IMR-90 (cell line): ENCODE measurements around the gene ACTR2. TPM values are rescaled to one million over a fixed set of nuclear protein-coding genes. Genes with fewer than 3 reads are reported as not detected.

Source experiments
- ATAC-seq: fragments of 200-7000 bp; cut with Tn5 transposase; 2 replicates; pipeline ENCODE4 v1.9.1; 2020; ENCODE audit warnings: low read depth, mild to moderate bottlenecking, moderate library complexity
- BruUV-seq: library from RNA; stranded (reverse); fragments of 400-500 nt; replicated peaks from 2 replicates; lab custom pipeline; 2021; lab: Mats Ljungman, UMichigan
- CTCF ChIA-PET: fragments of 300-600 bp; formaldehyde crosslinking; extraction: SDS; loops from one replicate; lab custom pipeline; 2021; ENCODE audit warnings: antibody characterized with exemption; lab: Yijun Ruan, JAX
- POLR2A ChIA-PET: fragments of 300-600 bp; sonication (Branson Sonifier 250); formaldehyde crosslinking; loops from one replicate; lab custom pipeline; 2022; ENCODE audit warnings: antibody characterized with exemption; ENCODE audit not compliant: unreplicated experiment; lab: Charles Lee
- DNase-seq: peaks from one replicate; pipeline ENCODE4 v3.0.0; 2013
- H2AFZ ChIP-seq: replicated peaks from 2 replicates; pipeline ENCODE3; 2013; ENCODE audit warnings: low read length, mild to moderate bottlenecking; ENCODE audit not compliant: poor library complexity
- H2AK5ac ChIP-seq: 2 replicates; pipeline ENCODE4 v1.6.1; 2013; ENCODE audit warnings: low read depth, low read length, inconsistent platforms
- H2AK9ac ChIP-seq: replicated peaks from 2 replicates; pipeline ENCODE3; 2013; ENCODE audit warnings: mild to moderate bottlenecking, low read depth, low read length, moderate library complexity; ENCODE audit not compliant: poor library complexity
- H2BK120ac ChIP-seq: 2 replicates; pipeline ENCODE4 v1.6.1; 2013; ENCODE audit warnings: low read depth, low read length, inconsistent platforms
- H2BK15ac ChIP-seq: 3 replicates; pipeline ENCODE4 v1.6.1; 2013; ENCODE audit warnings: low read depth, low read length, inconsistent platforms
- H2BK20ac ChIP-seq: 2 replicates; pipeline ENCODE4 v1.6.1; 2013; ENCODE audit warnings: low read depth, mild to moderate bottlenecking, inconsistent platforms, low read length, moderate library complexity
- H2BK5ac ChIP-seq: 2 replicates; pipeline ENCODE4 v1.6.1; 2013; ENCODE audit warnings: mild to moderate bottlenecking, low read depth, low read length, inconsistent platforms; ENCODE audit not compliant: poor library complexity, severe bottlenecking
- H3K14ac ChIP-seq: replicated peaks from 2 replicates; pipeline ENCODE4 v1.6.1; 2013; ENCODE audit warnings: low read depth, low read length, inconsistent platforms
- H3K18ac ChIP-seq: 2 replicates; pipeline ENCODE4 v1.6.1; 2013; ENCODE audit warnings: low read depth, low read length, control low read depth
- H3K23ac ChIP-seq: 2 replicates; pipeline ENCODE4 v1.6.1; 2013; ENCODE audit warnings: low read depth, low read length, inconsistent platforms
- H3K27ac ChIP-seq: 2 replicates; pipeline ENCODE4 v1.5.1; 2013; ENCODE audit warnings: mild to moderate bottlenecking, control low read depth, low read length; ENCODE audit not compliant: insufficient read depth
- H3K27me3 ChIP-seq: 2 replicates; pipeline ENCODE4 v1.6.1; 2013; ENCODE audit warnings: low read length; ENCODE audit not compliant: control insufficient read depth, insufficient read depth
- H3K36me3 ChIP-seq: 2 replicates; pipeline ENCODE4 v1.6.1; 2013; ENCODE audit warnings: low read length, mixed read lengths; ENCODE audit not compliant: control insufficient read depth, insufficient read depth
- H3K4ac ChIP-seq: 2 replicates; pipeline ENCODE4 v1.6.1; 2013; ENCODE audit warnings: low read depth, low read length, inconsistent platforms
- H3K4me1 ChIP-seq: 2 replicates; pipeline ENCODE4 v1.6.1; 2013; ENCODE audit warnings: low read length, mixed read lengths; ENCODE audit not compliant: control insufficient read depth, insufficient read depth
- H3K4me2 ChIP-seq: 2 replicates; pipeline ENCODE4 v1.6.1; 2013; ENCODE audit warnings: low read depth, mild to moderate bottlenecking, control low read depth, low read length, moderate library complexity
- H3K4me3 ChIP-seq: 2 replicates; pipeline ENCODE4 v1.5.1; 2013; ENCODE audit warnings: low read depth, mild to moderate bottlenecking, control low read depth, low read length, moderate library complexity; ENCODE audit not compliant: insufficient read depth
- H3K56ac ChIP-seq: 2 replicates; pipeline ENCODE4 v1.6.1; 2013; ENCODE audit warnings: low read length, inconsistent platforms; ENCODE audit not compliant: insufficient read depth; ENCODE audit errors: extremely low read depth
- H3K79me1 ChIP-seq, 2 experiments: 2 replicates each; pipeline ENCODE4 v1.6.1; 2013; ENCODE audit warnings: low read length in 2 of 2, inconsistent platforms in 1 of 2, low read depth in 1 of 2
- H3K9ac ChIP-seq: 2 replicates; pipeline ENCODE4 v1.6.1; 2013; ENCODE audit warnings: low read depth, low read length, control low read depth
- H3K9me1 ChIP-seq: 2 replicates; pipeline ENCODE4 v1.6.1; 2013; ENCODE audit warnings: low read length, inconsistent platforms; ENCODE audit not compliant: insufficient read depth
- H3K9me3 ChIP-seq: 2 replicates; pipeline ENCODE4 v1.6.1; 2013; ENCODE audit warnings: low read length; ENCODE audit not compliant: control insufficient read depth, insufficient read depth
- H4K20me1 ChIP-seq: 2 replicates; pipeline ENCODE4 v1.6.1; 2013; ENCODE audit warnings: low read length, inconsistent platforms; ENCODE audit not compliant: insufficient read depth
- H4K5ac ChIP-seq: 2 replicates; pipeline ENCODE4 v1.6.1; 2013; ENCODE audit warnings: mild to moderate bottlenecking, low read depth, low read length, control low read depth
- H4K8ac ChIP-seq, 2 experiments: 2 replicates each; pipeline ENCODE4 v1.6.1; 2013; ENCODE audit warnings: low read depth in 2 of 2, low read length in 2 of 2, control low read depth in 1 of 2, inconsistent platforms in 1 of 2
- H4K91ac ChIP-seq: 2 replicates; pipeline ENCODE4 v1.6.1; 2013; ENCODE audit warnings: low read depth, low read length, inconsistent platforms; ENCODE audit not compliant: insufficient read depth
- BHLHE40 ChIP-seq: fragments of 150-350 bp; IDR thresholded peaks from 2 replicates; pipeline ENCODE4 v1.6.1; 2016; ENCODE audit warnings: mild to moderate bottlenecking, low read depth, low read length
- CEBPB ChIP-seq: IDR thresholded peaks from 2 replicates; pipeline ENCODE4 v1.6.1; 2012; ENCODE audit warnings: low read depth, low read length, improper control_type of control experiment
- CHD1 ChIP-seq: IDR thresholded peaks from 2 replicates; pipeline ENCODE4 v1.6.1; 2012; ENCODE audit warnings: low read depth, low read length, improper control_type of control experiment
- FOS ChIP-seq: fragments of 150-350 bp; IDR thresholded peaks from 2 replicates; pipeline ENCODE4 v1.6.1; 2016; ENCODE audit warnings: low read depth, low read length
- MAFK ChIP-seq: IDR thresholded peaks from 2 replicates; pipeline ENCODE4 v1.6.1; 2012; ENCODE audit warnings: low read depth, low read length, improper control_type of control experiment
- MAZ ChIP-seq: IDR thresholded peaks from 2 replicates; pipeline ENCODE4 v1.6.1; 2012; ENCODE audit warnings: low read depth, mild to moderate bottlenecking, low read length, improper control_type of control experiment, moderate library complexity, borderline replicate concordance
- MXI1 ChIP-seq: IDR thresholded peaks from 2 replicates; pipeline ENCODE4 v1.6.1; 2012; ENCODE audit warnings: low read depth, mild to moderate bottlenecking, low read length, moderate library complexity, borderline replicate concordance
- NFE2L2 ChIP-seq: fragments of 150-350 bp; IDR thresholded peaks from 2 replicates; pipeline ENCODE4 v1.6.1; 2016; ENCODE audit warnings: low read depth, mild to moderate bottlenecking, low read length
- POLR2A ChIP-seq: IDR thresholded peaks from 2 replicates; pipeline ENCODE4 v1.6.1; 2012; ENCODE audit warnings: mild to moderate bottlenecking, low read depth, low read length
- RAD21 ChIP-seq: IDR thresholded peaks from 2 replicates; pipeline ENCODE4 v1.6.1; 2012; ENCODE audit warnings: low read length, improper control_type of control experiment
- RCOR1 ChIP-seq: IDR thresholded peaks from 2 replicates; pipeline ENCODE4 v1.6.1; 2012; ENCODE audit warnings: mild to moderate bottlenecking, low read length, improper control_type of control experiment; ENCODE audit not compliant: insufficient replicate concordance
- RFX5 ChIP-seq: IDR thresholded peaks from 2 replicates; pipeline ENCODE4 v1.8.0; 2012; ENCODE audit warnings: low read depth, mild to moderate bottlenecking, low read length, moderate library complexity
- WGBS, 2 experiments: methylation state at CpG; one replicate each; pipeline versions ENCODE4 v1.1.5 to v1.1.7; 2013; ENCODE audit warnings: missing lambda C conversion rate in 2 of 2; ENCODE audit not compliant: insufficient read length in 1 of 2; ENCODE audit errors: extremely low coverage in 2 of 2; 5-methylcytosine and 5-hydroxymethylcytosine counted together
- dilution Hi-C: fragments of 300-500 bp; cut with HindIII; formaldehyde crosslinking; loops from one replicate; pipeline ENCODE4 v1.14.3; 2018; ENCODE audit warnings: low sequenced_read_pairs; ENCODE audit not compliant: unreplicated experiment
- in situ Hi-C: fragments of 300-500 bp; cut with MboI; formaldehyde crosslinking; loops from 3 replicates; pipeline ENCODE4 v1.14.3; 2019; ENCODE audit warnings: low sequenced_read_pairs, inconsistent platforms, mixed read lengths
- intact Hi-C: fragments of 100-400 bp; cut with micrococcal nuclease; formaldehyde crosslinking; loops from 2 replicates; pipeline ENCODE4 v1.10.0; 2022
- polyA plus RNA-seq, 3 experiments: library from polyadenylated mRNA; depleted of rRNA; stranded (reverse); fragments of >200 nt; gene quantifications; 2 replicates each; pipeline ENCODE4 v1.2.3, GENCODE V29; 2012; ENCODE audit warnings: low replicate concordance in 1 of 3
- total RNA-seq: library from RNA; depleted of rRNA; stranded (reverse); fragments of >200 nt; gene quantifications from 2 replicates; pipeline ENCODE4 v1.2.3, GENCODE V29; 2012
- TF ChIP-seq, protein P1 (sequence below): conservative IDR thresholded peaks from 2 replicates; pipeline ENCODE4 v1.5.1; 2012; ENCODE audit warnings: mild to moderate bottlenecking, low read depth, low read length, improper control_type of control experiment
- TF ChIP-seq, protein P2 (sequence below): fragments of 150-350 bp; IDR thresholded peaks from 2 replicates; pipeline ENCODE4 v1.6.1; 2016; ENCODE audit warnings: low read depth, mild to moderate bottlenecking, low read length, moderate library complexity, borderline replicate concordance
- TF ChIP-seq, protein P3 (sequence below): fragments of 150-350 bp; IDR thresholded peaks from 2 replicates; pipeline ENCODE4 v1.6.1; 2017; ENCODE audit warnings: mild to moderate bottlenecking, antibody characterized with exemption, low read length, low read depth

ACTR2 gene
- total and polyA plus RNA-seq, 2 of the 4 experiments (the other 2 are of a cell fraction), result 141 to 205 TPM

DNA sequence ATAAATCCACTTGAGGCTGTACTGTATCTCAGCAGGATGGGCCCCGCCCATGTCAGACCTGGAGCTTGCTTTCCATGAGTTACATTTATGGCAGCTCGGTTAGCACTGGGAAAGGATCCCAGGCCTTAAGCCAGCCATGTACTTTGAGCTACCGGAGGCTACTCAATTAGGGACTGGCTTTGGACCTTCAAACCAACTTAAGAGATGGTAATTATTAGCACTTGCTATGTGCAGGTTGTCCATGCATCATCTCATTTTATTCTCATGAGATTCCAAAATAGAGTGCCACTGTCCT is 64.4 kb downstream of the ACTR2 start:
- Histone ChIP-seq H3K4me3 (no peak overlapping the region), H3K18ac (no peak overlapping the region), H2AK9ac (no peak overlapping the region), H4K8ac (no peak overlapping the region), H3K9ac (no peak overlapping the region), H4K20me1 (no peaks in the 10 kb centered on the region), H3K27ac (no peak overlapping the region), H2BK20ac (no peak overlapping the region), H3K36me3 (no peaks in the 10 kb centered on the region), H2AFZ (no peak overlapping the region), H3K9me3 (no peaks in the 10 kb centered on the region), H3K23ac (no peak overlapping the region), H3K4ac (no peak overlapping the region), H3K4me2 (no peak overlapping the region), H3K79me1 (no peaks in the 10 kb centered on the region), H2AK5ac (no peak overlapping the region), H3K9me1 (no peaks in the 10 kb centered on the region), H2BK5ac (no peak overlapping the region), H2BK15ac (no peak overlapping the region), H4K91ac (no peak overlapping the region), H3K27me3 (peaks cover 3% of the 10 kb centered on the region; the same call in 1 of the 2 replicates), H3K4me1 (no peaks in the 10 kb centered on the region), H4K5ac (no peak overlapping the region), H3K14ac (no peak overlapping the region), H2BK120ac (no peak overlapping the region), H3K56ac (no peak overlapping the region)
- ATAC-seq, result no peak
- DNase-seq, result no peak
- in situ Hi-C loops, result no loop called here
- WGBS, 2 experiments, result 95% methylated on average over 3 of the region's 3 CpGs; no CpG with 5 or more reads in 1 of the 2 experiments
- intact Hi-C loops, result no loop called here
- dilution Hi-C loops, result no loop called here
- CTCF ChIA-PET, result no interaction called here
- no peak for TF ChIP-seq BHLHE40
- TF ChIP-seq RAD21, result no peak
- TF ChIP-seq RCOR1, result no peak
- TF ChIP-seq POLR2A, result no peak
- TF ChIP-seq CHD1, result no peak
- TF ChIP-seq, protein P1, sequence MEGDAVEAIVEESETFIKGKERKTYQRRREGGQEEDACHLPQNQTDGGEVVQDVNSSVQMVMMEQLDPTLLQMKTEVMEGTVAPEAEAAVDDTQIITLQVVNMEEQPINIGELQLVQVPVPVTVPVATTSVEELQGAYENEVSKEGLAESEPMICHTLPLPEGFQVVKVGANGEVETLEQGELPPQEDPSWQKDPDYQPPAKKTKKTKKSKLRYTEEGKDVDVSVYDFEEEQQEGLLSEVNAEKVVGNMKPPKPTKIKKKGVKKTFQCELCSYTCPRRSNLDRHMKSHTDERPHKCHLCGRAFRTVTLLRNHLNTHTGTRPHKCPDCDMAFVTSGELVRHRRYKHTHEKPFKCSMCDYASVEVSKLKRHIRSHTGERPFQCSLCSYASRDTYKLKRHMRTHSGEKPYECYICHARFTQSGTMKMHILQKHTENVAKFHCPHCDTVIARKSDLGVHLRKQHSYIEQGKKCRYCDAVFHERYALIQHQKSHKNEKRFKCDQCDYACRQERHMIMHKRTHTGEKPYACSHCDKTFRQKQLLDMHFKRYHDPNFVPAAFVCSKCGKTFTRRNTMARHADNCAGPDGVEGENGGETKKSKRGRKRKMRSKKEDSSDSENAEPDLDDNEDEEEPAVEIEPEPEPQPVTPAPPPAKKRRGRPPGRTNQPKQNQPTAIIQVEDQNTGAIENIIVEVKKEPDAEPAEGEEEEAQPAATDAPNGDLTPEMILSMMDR, result no peak
- TF ChIP-seq, protein P2, sequence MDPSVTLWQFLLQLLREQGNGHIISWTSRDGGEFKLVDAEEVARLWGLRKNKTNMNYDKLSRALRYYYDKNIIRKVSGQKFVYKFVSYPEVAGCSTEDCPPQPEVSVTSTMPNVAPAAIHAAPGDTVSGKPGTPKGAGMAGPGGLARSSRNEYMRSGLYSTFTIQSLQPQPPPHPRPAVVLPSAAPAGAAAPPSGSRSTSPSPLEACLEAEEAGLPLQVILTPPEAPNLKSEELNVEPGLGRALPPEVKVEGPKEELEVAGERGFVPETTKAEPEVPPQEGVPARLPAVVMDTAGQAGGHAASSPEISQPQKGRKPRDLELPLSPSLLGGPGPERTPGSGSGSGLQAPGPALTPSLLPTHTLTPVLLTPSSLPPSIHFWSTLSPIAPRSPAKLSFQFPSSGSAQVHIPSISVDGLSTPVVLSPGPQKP, result no peak
- TF ChIP-seq, protein P3, sequence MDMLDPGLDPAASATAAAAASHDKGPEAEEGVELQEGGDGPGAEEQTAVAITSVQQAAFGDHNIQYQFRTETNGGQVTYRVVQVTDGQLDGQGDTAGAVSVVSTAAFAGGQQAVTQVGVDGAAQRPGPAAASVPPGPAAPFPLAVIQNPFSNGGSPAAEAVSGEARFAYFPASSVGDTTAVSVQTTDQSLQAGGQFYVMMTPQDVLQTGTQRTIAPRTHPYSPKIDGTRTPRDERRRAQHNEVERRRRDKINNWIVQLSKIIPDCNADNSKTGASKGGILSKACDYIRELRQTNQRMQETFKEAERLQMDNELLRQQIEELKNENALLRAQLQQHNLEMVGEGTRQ, result no peak
- TF ChIP-seq MXI1, result no peak
- no peak for TF ChIP-seq MAFK
- TF ChIP-seq MAZ, result no peak
- TF ChIP-seq NFE2L2, result no peak
- TF ChIP-seq RFX5, result no peak
- no peak for TF ChIP-seq FOS
- TF ChIP-seq CEBPB, result no peak
- POLR2A ChIA-PET, result no interaction called here
- no TSS peak for BruUV-seq
